RKO (cell line): Measurements from ENCODE around the gene ZBED6.

Experiments
- DNase-seq: peaks from one replicate; pipeline ENCODE4 v3.0.0-alpha.2; 2016; ENCODE audit warnings: low spot score

Gene ZBED6

GRCh38 chr1:203840208-203840808 is 44.9 kb downstream of the ZBED6 start:
- DNase-seq, result no peak

GRCh38 chr1:203842559-203842876 is 47.1 kb downstream of the ZBED6 start:
- DNase-seq, result no peak

- no peak for DNase-seq
These were observed 48.0 kb downstream of the ZBED6 start for GRCh38 chr1:203843435-203843834.
